NCI-H2107 (cell line): Measurements from ENCODE around the gene GDI2.
"Not testable (repeated sequence)": the region's sequence is repeated elsewhere in the genome, so short reads cannot be mapped to it uniquely, and the experiment has no call there.

Source experiments
- DNase-seq: peaks from one replicate; lab custom pipeline; 2025; lab: John Stamatoyannopoulos, UW

The GDI2 gene

DNA sequence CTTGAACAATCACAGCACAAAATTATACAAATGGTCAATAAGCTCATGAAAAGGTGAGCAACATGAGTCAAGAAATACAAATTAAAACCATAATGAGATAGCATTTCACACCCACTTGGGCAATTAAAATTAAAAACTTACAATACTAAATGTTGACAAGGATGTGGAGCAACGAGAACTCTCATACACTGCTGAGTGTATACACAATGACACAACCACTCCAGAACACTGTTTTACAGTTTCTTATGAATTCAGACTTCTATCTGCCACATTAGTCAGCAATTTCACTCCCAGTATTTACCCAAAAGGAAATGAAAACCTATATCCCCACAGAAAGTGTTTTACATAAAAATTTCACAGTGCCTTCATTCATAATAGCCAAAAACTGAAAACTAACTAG lies 31.1 kb downstream of the GDI2 start:
- DNase-seq, result no peak

DNA sequence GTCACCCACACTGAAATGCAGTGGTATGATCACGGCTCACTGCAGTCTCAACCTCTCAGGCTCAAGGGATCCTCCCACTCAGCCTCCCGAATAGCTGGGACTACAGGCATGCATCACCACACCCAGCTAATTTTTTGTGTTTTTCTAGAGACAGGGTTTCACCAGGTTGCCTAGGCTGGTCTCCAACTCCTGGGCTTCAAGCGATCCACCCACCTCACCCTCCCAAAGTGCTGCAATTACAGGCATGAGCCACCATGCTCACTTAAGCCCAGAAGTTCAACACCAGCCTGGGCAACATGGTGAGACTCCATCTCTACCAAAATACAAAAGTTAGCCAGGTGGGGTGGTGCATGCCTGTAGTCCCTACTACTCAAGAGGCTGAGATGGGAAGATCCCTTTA lies 33.5 kb downstream of the GDI2 start:
- no peak for DNase-seq

DNA sequence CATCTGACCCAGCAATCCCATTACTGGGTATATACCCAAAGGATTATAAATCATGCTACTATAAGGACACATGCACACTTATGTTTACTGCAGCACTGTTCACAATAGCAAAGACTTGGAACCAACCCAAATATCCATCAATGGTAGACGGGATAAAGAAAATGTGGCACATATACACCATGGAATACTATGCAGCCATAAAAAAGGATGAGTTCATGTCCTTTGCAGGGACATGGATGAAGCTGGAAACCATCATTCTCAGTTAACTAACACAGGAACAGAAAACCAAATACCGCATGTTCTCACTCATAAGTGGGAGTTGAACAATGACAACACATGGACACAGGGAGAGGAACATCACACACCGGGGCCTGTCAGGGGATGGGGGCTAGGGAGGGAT lies 35.5 kb downstream of the GDI2 start:
- DNase-seq, result not testable (repeated sequence)

DNA sequence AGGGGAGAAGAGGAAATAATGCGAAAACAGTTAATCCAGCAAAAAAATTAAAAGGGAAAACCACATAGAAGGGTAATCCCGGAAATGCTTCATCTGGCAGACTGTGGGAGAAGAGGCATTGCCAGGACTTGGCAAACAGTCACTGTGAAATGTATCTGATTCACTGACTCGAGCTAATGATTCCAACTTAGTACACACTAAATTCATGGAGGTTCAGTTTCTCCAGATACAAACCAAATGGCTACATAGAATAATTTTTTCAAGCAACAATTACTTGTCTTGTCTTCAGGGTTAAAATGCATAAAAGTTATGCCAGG lies 36.4 kb downstream of the GDI2 start:
- no peak for DNase-seq

DNA sequence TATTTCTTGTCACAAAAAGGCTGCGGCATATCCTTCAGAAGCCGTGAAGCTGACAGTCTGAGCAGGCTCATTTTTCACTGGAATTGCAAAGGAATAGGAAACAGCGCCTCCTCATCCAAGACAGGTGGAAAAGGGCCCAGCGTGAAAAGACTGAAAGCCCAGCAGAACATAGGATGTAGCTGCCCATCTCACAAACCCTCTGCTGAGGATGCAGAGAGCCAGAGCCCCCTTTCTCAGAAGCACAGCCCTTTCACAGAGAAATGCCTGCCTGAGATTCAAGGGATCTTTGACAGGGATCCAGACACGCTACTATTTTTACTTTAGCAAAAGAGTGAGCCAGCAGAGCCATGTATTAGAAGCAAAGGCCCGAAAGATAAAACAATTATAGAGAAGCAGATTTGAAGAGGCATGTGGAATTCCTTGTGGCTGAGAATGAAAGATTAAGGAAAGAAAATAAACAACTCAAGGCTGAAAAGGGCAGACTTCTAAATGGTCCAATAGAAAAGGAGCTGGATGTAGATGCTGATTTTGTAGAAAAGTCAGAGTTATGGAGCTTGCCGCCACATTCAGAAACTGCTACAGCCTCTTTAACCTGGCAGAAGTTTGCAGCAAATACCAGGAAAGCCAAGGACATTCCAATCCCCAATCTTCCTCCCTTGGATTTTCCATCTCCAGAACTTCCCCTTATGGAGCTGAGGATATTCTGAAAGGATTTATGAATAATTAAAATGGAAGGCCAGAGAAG lies 36.9 kb downstream of the GDI2 start:
- DNase-seq, result no peak

DNA sequence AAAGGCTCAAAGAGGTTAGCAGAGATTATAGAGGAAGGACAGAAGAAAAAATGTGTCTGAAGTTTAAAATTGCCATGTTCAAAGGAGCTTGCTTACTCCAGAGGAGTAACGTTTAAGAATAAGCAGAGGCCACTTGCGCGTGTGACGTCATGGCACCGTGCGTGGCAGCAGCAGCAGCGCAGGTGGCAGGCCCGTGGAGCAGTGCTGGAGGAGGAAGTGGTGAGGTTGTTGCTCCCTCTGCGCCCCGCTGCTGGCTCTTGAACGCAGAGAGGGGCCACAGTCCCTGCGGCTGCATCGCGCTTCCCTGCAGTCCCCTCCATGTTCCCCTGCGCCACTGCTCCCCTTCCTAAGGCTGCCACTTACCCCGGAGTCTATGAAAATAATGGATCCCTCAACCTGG lies 37.5 kb downstream of the GDI2 start:
- no peak for DNase-seq

DNA sequence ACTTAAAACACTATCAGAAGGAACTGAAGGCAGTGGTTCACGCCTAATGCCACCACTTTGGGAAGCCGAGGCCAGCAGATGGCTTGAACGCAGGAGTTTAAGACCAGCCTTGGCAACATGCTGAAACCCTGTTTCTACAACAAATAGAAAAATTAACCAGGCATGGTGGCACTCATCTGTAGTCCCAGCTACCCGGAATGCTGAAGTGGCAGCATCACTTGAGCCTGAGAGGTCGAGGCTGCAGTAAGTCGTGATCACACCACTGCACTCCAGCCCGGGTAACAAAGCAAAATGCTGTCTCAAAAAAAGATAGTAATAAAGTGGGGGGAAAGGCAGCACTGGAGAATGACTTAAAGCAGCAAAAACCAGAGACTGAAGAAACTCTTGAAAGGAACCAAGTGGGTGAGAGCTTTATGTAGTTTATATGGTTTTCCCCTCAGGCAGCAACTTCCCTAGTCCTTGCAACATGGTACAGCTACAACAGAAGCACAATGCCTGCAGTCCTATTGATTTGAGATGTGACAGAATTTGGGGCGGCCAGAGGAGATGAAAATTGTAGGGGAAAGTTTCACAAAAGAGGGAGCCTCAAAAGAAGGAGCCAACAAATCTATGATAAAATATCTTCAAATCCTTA lies 38.1 kb downstream of the GDI2 start:
- no peak for DNase-seq

DNA sequence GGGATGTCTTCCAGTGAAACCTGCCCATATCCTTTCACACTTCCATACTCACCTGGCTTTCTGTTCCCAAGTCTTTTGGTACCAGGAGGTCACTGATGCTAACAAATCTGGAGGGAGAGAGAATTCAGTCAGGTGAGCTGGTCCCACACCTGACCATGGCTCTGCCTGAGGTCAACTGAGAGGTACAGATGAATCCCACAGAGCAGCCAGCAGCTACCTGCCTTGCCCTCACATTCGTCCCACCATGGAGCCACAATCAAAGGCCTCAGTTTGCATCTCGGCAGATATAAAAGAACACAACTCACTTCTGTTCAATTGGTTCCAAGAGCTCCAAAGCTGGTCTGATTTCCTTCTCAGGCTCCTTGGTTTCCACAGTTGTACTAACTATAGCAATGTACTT lies 47.0 kb downstream of the GDI2 start:
- DNase-seq, result no peak

DNA sequence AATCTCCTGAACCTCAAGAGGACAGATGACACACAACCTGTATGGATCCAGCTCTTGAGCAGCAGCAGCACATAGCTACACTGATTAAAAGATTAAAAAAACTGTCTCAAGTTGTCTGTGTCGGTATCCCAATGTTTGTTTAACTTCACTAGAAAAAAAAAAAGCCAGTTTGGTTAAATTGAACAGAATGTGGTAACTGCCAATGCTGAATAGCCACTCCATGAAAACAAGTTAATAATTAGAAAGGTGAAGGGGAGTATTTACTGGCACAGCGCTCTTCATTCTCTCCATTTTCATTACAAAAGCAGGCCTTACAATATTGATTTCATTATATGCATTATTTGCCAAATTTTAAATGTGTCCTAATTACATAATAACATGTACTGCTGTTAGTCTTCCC lies 47.6 kb downstream of the GDI2 start:
- no peak for DNase-seq

DNA sequence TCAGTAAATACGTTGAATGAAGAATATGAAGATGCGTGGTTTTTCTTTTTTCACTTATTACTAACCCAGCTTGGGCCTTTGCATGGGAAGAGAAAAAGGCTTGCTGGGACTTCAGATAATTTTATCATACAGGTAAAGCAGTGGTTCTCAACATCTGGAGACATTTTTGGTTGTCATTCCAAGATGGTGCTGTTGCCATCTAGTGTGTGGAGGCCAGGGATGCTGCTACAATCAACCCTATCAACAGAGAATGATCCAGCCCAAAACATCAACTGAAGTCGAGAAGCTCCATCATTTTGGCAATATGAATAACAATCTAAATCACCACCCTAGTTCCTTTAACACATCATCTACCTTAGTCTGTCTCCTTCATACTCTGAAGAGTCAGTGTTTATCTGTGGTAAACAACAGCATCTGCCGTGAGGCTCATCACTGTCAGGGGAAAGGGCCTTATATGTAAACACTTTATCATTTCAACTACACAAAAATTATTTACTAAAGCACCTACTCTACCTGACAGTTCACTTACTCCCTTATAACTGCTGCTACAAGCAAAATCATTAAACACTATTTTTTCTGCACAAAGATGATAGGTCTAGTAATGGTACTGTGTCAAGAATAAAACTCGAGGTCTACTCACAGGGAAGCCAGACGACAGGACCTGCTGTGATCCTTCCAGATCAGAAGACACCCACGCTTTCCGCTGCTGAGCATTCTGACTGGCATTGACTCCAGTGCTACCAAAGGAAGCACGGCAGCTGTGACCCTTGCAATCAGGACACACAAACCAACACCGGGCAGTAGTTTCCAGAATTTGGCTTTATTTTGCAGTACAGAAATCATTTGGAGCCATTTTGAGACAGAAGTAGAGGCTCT lies 48.6 kb downstream of the GDI2 start:
- DNase-seq, result no peak

DNA sequence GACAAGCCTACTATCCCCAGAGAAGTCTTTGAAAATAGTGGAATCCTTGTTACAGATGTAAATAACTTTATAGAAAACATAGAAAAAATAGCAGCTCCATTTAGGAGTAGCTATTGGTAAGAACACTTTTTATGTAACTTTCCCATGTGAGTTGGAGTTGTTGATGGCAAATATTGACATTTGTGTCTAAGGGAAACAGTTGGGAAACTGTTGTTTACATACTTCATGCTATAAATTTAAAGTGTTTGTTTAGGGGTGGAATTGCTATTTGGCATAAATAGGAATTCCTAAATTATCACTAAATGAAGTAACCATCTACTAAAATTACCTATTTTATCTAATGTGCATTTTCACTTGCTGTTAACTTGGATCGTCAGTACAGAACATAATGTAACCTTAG lies 50.7 kb downstream of the GDI2 start:
- DNase-seq, result no peak

DNA sequence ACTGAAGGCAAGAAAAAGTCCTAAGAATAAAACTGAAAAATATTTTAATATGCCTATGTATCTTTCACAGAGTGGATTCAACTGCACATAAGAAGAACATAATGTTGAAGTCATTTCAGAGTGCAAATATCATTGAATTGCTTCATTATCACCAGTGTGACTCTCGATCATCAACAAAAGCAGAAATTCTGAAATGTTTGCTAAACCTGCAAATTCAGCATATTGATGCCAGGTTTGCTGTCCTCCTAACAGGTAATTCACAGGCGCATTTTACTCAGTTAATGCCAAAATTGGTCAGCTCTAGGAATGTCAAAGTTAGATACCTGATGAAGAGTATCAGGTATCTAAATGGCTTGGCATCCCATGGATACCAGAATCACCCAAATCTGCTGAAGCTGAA lies 52.0 kb downstream of the GDI2 start:
- DNase-seq, result no peak

DNA sequence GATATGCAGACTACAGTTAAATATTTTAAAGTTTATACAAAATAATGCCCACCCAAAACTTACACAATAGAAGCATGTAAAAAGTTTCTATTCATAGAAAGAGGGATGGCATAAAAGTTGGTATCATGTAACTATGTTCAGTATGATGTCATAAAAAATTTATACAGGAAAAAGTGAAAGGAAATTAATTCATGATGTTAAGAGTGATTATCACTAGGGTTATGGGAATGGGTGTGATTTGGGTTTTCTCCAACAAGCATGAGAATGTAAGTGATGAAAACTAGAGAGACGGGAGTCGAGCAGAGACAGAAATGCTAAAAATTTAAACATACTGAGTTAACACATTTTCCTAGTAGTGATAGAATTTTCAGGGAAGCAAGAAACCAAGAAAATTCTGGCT lies 52.7 kb downstream of the GDI2 start:
- no peak for DNase-seq

DNA sequence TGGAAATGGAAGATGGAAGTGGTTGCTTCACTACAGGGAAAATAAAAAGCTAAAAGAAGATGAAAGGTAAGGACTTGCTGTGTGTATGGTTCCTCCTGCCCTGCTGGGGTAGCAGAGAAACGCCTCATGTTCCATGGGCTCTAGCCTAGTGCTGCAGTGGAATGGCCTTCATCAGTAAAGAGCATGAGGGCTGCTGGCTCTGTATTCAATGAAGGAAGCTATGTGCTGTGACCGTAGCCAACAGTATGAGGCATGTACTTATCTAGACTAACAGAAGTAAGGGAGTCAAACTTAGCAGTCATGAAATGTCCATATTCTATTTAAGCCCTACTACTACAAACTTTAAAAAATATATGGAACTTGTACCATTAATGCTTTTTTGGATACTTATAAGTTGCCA lies 54.3 kb downstream of the GDI2 start:
- DNase-seq, result no peak

DNA sequence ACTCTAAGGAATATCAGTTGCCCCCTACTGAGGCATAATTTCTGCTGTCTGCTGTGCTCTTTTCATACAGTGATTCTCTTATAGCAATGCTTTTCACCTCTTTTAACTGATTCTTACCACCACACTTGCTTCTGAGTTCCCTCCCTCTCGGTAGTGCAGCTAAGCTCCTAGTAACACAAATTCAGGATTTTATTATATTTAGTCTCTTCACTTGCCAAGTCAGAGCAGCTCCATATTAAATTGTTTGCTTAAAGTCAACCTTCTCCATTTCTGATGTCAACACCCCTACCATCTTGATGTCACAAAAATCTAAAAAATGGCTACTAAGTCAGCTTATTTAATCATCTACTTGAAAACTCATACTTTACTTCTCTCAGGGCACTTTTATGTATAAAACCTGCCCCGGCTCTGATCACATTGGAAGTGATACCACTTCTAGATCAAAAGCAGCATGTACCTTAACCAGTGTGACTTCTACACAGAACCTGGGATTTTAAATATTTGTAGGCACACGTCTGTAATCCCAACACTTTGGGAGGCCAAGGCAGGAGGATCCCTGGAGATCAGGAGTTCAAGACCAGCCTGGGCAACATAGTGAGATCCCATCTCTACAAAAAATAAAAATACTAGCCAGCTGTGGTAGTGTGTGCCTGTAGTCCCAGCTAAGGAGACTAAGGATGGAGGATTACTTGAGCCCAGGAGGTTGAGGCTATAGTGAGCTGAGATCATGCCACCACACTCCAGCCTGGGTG lies 55.3 kb downstream of the GDI2 start:
- no peak for DNase-seq

DNA sequence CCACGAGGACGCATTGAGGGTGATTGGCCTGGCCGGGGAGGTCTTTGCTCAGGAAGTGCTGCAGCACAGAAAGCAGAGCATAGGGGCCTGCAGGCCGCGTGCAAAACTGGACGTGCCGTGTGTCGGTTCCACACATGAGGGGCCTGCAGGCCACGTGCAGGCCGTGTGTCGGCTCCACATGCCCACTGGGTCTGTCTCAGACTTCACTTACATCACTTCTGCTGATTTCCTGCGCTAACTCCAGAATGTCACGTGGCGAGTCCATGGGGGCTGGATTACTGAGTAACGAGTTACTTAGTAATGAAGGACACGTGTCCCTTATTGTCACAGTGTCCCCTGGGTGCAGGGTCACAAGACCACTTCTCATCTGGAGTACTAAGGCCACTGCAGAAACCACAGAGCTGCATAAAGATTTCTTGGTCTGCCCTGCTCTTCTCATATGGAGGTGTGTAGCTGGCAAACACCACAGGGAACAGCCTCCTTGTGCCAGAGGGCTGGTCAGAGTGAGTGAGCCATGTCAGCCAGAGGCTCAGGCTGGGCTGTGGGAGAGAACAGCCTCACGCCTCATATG lies 60.8 kb downstream of the GDI2 start:
- no peak for DNase-seq

DNA sequence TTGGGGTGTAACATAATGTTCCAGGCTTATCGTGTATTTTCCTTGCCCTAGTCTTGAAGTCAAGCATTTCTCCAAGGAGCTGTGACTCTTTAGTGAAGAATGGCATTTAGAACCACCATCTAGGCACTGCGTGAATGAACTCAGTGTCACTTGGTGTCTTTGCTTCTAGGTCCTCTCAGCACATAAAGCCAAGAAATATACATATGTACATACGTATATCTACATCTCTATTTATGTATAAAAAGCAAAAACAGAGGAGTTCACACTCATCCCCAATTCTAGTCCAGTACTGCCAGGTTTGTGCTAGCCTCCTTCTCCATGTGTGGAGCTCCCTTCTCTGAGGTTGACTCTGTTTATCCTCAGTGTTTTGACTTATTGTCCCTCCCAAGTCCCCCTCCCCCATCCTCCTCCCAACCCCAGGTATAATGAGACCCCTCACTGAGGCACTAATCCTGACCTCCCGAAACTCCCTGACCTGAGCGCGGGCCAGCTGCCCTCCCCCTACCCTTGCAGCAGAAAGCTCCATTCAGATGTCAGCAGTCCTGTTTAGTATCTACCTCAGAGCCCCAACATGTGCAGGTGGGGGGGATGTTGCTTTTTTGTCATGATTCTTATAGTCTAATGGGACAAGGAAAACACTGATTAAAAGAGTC lies 61.5 kb downstream of the GDI2 start:
- DNase-seq, result no peak

DNA sequence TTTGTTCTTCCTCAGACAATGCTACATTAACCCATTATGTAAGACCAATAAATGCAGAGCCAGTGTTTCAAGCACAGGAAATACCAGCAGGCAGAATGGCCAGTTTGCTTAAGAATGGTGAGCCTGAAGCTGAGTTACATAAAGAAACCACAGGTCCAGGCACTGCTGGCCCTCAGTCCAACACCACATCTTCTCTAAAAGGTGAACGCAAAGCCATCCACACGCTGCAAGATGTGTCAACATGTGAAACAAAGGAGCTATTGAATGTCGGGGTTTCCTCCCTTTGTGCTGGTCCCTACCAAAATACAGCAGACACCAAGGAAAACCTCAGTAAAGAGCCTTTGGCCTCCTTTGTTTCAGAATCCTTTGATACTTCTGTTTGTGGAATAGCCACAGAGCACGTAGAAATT lies 64.8 kb downstream of the GDI2 start:
- no peak for DNase-seq

DNA sequence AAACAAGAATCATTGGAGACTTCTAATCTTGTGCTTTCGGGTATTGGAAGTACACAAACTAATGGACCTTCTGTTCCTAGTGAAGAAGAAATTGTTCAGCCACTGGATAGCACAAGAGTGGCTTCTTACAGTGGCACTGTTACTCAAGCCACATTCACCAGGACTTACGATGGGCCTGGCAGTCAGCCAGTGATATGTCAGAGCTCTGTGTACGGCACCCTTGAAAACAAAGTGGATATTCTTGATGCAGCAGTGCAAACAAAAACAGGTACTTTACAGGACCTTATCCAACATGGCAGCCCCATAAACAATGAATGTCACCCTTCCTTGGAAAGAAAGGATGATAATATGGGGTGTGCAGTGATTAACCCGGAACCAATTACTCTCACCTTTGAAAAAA lies 67.0 kb downstream of the GDI2 start:
- no peak for DNase-seq

DNA sequence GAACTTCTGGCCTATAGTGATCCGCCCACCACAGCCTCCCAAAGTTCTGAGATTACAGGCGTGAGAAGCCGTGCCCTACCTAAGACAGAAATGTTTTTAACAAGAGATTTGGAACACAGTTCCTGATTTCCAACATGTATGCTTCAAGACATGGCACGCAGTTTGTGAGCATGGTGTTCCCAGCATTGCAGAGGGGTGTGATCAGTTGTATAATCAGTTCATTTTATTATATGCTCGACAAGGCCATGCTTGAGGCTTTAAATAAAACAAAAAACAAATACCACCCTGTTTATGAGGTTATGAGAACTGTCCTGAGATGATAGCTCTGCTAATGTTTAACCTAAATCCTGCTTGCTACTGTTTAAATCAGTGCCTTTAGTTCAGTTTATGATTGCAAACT lies 68.4 kb downstream of the GDI2 start:
- no peak for DNase-seq

DNA sequence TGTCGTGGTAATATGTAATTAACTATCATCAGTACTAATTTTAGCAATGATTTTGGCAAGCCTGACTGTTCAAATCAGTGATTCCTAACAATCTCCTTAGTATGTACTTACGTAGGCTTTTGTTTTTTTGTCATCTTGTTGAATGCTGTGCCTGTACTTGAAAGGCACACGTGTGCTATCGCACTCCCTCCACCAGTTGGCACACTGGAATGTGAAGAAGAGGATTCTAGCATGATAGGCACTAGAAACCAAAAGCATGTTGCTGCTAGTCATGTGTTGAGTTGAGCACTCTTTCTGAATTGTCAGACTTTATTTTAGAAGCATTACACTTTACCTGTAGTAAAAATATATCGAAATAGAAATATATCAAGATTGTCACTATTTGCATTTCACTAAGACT lies 69.5 kb downstream of the GDI2 start:
- DNase-seq, result no peak

DNA sequence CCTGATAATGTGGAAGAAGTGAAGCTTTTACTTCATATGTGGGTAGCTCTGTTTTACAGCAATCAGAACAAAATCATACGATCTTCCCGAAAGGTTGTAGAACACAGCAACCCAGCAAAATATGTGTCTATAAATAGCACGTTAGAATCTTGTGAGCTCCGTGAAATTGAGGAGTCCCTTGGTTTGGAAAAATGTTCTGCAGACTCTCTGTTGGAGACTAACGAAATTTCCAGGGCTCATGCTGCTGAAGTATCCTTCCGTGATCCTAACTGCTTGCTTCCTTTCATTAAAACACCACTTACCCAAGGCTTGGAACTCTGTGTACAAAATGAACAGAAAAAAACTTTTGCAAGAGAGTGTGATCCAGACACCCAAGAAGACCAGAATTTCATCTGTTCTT lies 71.1 kb downstream of the GDI2 start:
- no peak for DNase-seq
